Endothelial cell of umbilical vein (primary cell): ENCODE data around the gene ANGPT4. TPM values are rescaled to one million over a fixed set of nuclear protein-coding genes. Genes with fewer than 3 reads are reported as not detected.

Source experiments
- BruUV-seq: library from RNA; stranded (reverse); fragments of 400-500 nt; replicated peaks from 2 replicates; lab custom pipeline; 2021; lab: Mats Ljungman, UMichigan
- CTCF ChIA-PET: fragments of 300-600, 350-600 bp; sonication (Branson Sonifier 250); formaldehyde crosslinking; loops from one replicate; lab custom pipeline; 2021; ENCODE audit warnings: antibody characterized with exemption, inconsistent platforms; lab: Charles Lee
- POLR2A ChIA-PET: fragments of 300-600, 350-600 bp; sonication (Branson Sonifier 250); formaldehyde crosslinking; loops from one replicate; lab custom pipeline; 2021; ENCODE audit warnings: antibody characterized with exemption, inconsistent platforms; lab: Charles Lee
- DNase-seq: peaks from one replicate; pipeline ENCODE4 v3.0.0-alpha.2; 2011; ENCODE audit warnings: low read depth, low spot score
- FAIRE-seq: peaks from 2 replicates; lab custom pipeline; 2011; peaks lifted over from hg19 to GRCh38; lab: Jason Lieb, UNC
- H2AFZ ChIP-seq: 2 replicates; pipeline ENCODE4 v1.6.0; 2012; ENCODE audit warnings: low read depth, low read length, control low read depth, inconsistent platforms
- H3K27ac ChIP-seq: 2 replicates; pipeline ENCODE4 v1.5.1; 2011; ENCODE audit warnings: low read depth, mild to moderate bottlenecking, control low read depth, low read length, moderate library complexity; ENCODE audit not compliant: insufficient read depth
- H3K27me3 ChIP-seq, 2 experiments: 2 replicates each; pipeline versions ENCODE4 v1.6.0 to v1.6.1; 2011; ENCODE audit warnings: low read length in 2 of 2, mixed read lengths in 1 of 2; ENCODE audit not compliant: control insufficient read depth in 2 of 2, insufficient read depth in 2 of 2
- H3K36me3 ChIP-seq, 2 experiments: 2 replicates in 1 of 2; 3 replicates in 1 of 2; pipeline ENCODE4 v1.5.1; 2011; ENCODE audit warnings: low read length in 2 of 2, mild to moderate bottlenecking in 1 of 2, moderate library complexity in 1 of 2; ENCODE audit not compliant: control insufficient read depth in 2 of 2, insufficient read depth in 2 of 2; ENCODE audit errors: extremely low read depth in 1 of 2
- H3K4me1 ChIP-seq: 3 replicates; pipeline ENCODE4 v1.5.1; 2011; ENCODE audit warnings: mild to moderate bottlenecking, low read length; ENCODE audit not compliant: control insufficient read depth, insufficient read depth; ENCODE audit errors: extremely low read depth
- H3K4me2 ChIP-seq: 2 replicates; pipeline ENCODE4 v1.6.1; 2011; ENCODE audit warnings: low read length, control low read depth, mixed read lengths; ENCODE audit not compliant: insufficient read depth
- H3K4me3 ChIP-seq, 3 experiments: fragments of 200-600 bp in 1 of 3; sonication (generic), shearing (Covaris generic) in 1 of 3; replicated peaks in 1 of 3; 2 replicates each; pipeline ENCODE4 v1.5.1; 2011 to 2016; ENCODE audit warnings: control low read depth in 3 of 3, low read length in 3 of 3, mild to moderate bottlenecking in 2 of 3, inconsistent platforms in 1 of 3, low read depth in 1 of 3, moderate library complexity in 1 of 3; ENCODE audit not compliant: insufficient read depth in 1 of 3
- H3K79me2 ChIP-seq: 2 replicates; pipeline ENCODE4 v1.6.0; 2012; ENCODE audit warnings: low read length, inconsistent platforms; ENCODE audit not compliant: control insufficient read depth, insufficient read depth
- H3K9ac ChIP-seq: replicated peaks from 2 replicates; pipeline ENCODE3; 2011; ENCODE audit warnings: low read length, control low read depth; ENCODE audit not compliant: insufficient read depth; ENCODE audit errors: extremely low read depth
- H3K9me1 ChIP-seq: replicated peaks from 3 replicates; pipeline ENCODE4 v1.6.0; 2011; ENCODE audit warnings: mild to moderate bottlenecking, low read length; ENCODE audit not compliant: control insufficient read depth, insufficient read depth; ENCODE audit errors: extremely low read depth
- H3K9me3 ChIP-seq: replicated peaks from 2 replicates; pipeline ENCODE4 v1.5.1; 2012; ENCODE audit warnings: low read length, inconsistent platforms; ENCODE audit not compliant: control insufficient read depth, insufficient read depth
- H4K20me1 ChIP-seq: replicated peaks from 2 replicates; pipeline ENCODE3; 2011; ENCODE audit warnings: mild to moderate bottlenecking, low read length; ENCODE audit not compliant: control insufficient read depth, insufficient read depth; ENCODE audit errors: extremely low read depth
- CTCF ChIP-seq, 2 donors: IDR thresholded peaks; 1 replicate in 1 of 2; 2 replicates in 1 of 2; pipeline ENCODE4 v1.5.1; 2011; ENCODE audit warnings: low read length in 2 of 2, mild to moderate bottlenecking in 2 of 2, moderate library complexity in 2 of 2, control low read depth in 1 of 2, inconsistent platforms in 1 of 2, low read depth in 1 of 2; ENCODE audit not compliant: insufficient read depth in 1 of 2; ENCODE audit errors: extremely low read depth in 1 of 2
- EZH2 ChIP-seq: IDR thresholded peaks from 2 replicates; pipeline ENCODE4 v1.6.1; 2012; ENCODE audit warnings: borderline replicate concordance, low read depth, mild to moderate bottlenecking, moderate library complexity, low read length, inconsistent platforms; ENCODE audit not compliant: severe bottlenecking
- GATA2 ChIP-seq: IDR thresholded peaks from 2 replicates; pipeline ENCODE4 v1.7.0; 2011; ENCODE audit warnings: low read depth, mild to moderate bottlenecking, moderate library complexity, mixed read lengths, low read length; ENCODE audit not compliant: insufficient read length, insufficient read depth
- MYC ChIP-seq: IDR thresholded peaks from one replicate; pipeline ENCODE4 v1.6.1; 2011; ENCODE audit warnings: mild to moderate bottlenecking, low read depth, low read length
- POLR2A ChIP-seq: IDR thresholded peaks from 2 replicates; pipeline ENCODE4 v1.6.1; 2012; ENCODE audit warnings: low read depth, mild to moderate bottlenecking, control low read depth, low read length
- POLR2AphosphoS5 ChIP-seq: IDR thresholded peaks from 2 replicates; pipeline ENCODE4 v1.6.1; 2012; ENCODE audit warnings: low read depth, mild to moderate bottlenecking, control low read depth, low read length, moderate library complexity; ENCODE audit not compliant: insufficient read depth
- dilution Hi-C: fragments of 300-500 bp; cut with MboI; formaldehyde crosslinking; loops from one replicate; pipeline ENCODE4 v1.15.0; 2019; ENCODE audit warnings: low sequenced_read_pairs; ENCODE audit not compliant: extremely low pct_ligation_motif_present
- intact Hi-C: fragments of 100-400 bp; cut with micrococcal nuclease; formaldehyde crosslinking; loops from one replicate; pipeline ENCODE4 v1.10.0; 2022
- polyA plus RNA-seq, 4 experiments: library from polyadenylated mRNA; depleted of rRNA in 3 of 4; stranded (reverse) in 3 of 4; unstranded in 1 of 4; fragments of >200 nt; gene quantifications; 2 replicates each; pipeline versions ENCODE4 v1.2.1 to v1.2.3, GENCODE V29; 2011 to 2012; ENCODE audit warnings: missing spikeins in 1 of 4
- total RNA-seq: library from RNA; stranded (reverse); gene quantifications from 2 replicates; pipeline ENCODE4 v1.2.3, GENCODE V29; 2021

Gene ANGPT4
- total and polyA plus RNA-seq, 2 donors (not counting 3 experiments of a cell fraction or from before 2014, with no cell fraction given), result not detected

- no peaks in the 10 kb centered on the region for H3K9me3 ChIP-seq
- no peak overlapping the region for H3K4me3 ChIP-seq
- FAIRE-seq, result no peak
- peaks cover 39% of the 10 kb centered on the region for H3K4me1 ChIP-seq
- TF ChIP-seq POLR2A, result no peak
- TF ChIP-seq POLR2AphosphoS5, result no peak
- no peak for TF ChIP-seq MYC
- no peak for TF ChIP-seq GATA2
- no peak for TF ChIP-seq CTCF (IDR thresholded peaks at IDR 0.05; ENCODE audit: extremely low read depth in 1 of 2, insufficient read depth in 1 of 2, low read depth in 1 of 2, low read length in 2 of 2)
- no peak for TF ChIP-seq EZH2
- no peaks in the 10 kb centered on the region for H4K20me1 ChIP-seq
- no peak overlapping the region for H3K9ac ChIP-seq
- H3K4me2 ChIP-seq, result no peak overlapping the region
- ChIA-PET CTCF (interaction anchor here (1.6 kb wide), 1 partner anchor 115 kb away, joined by 3 read pairs; no protein-coding TSS in a partner anchor), POLR2A (no interaction called here)
- H3K9me1 ChIP-seq, result no peaks in the 10 kb centered on the region
- H3K27ac ChIP-seq, result no peak overlapping the region
- intact Hi-C loops, result no loop called here
- H3K79me2 ChIP-seq, result peaks cover 44% of the 10 kb centered on the region
- no peak overlapping the region for H2AFZ ChIP-seq
- no peaks in the 10 kb centered on the region for H3K36me3 ChIP-seq
- no TSS peak for BruUV-seq
- dilution Hi-C loops, result no loop called here
- DNase-seq, result no peak
- no peaks in the 10 kb centered on the region for H3K27me3 ChIP-seq
Measured at GRCh38 chr20:840858-841567, 75.1 kb downstream of the ANGPT4 start.
